ENCODE data around the gene FOXC1.

Gene FOXC1

GRCh38 chr6:1643111-1643510, 33.4 kb downstream of the FOXC1 start:
- no peak for TF ChIP-seq CTCF (IDR thresholded peaks at IDR 0.05; ENCODE audit: low read depth, low read length)
- no peak for DNase-seq (ENCODE audit: extremely low read depth, low read depth)

GRCh38 chr6:1643830-1644445, 34.2 kb downstream of the FOXC1 start:
- DNase-seq (ENCODE audit: extremely low read depth, low read depth): no peak
- TF ChIP-seq CTCF (IDR thresholded peaks at IDR 0.05; ENCODE audit: low read depth, low read length): no peak

- TF ChIP-seq CTCF (IDR thresholded peaks at IDR 0.05; ENCODE audit: low read depth, low read length): no peak
Observed at GRCh38 chr6:1644516-1645060, 34.9 kb downstream of the FOXC1 start.

GRCh38 chr6:1645466-1646185, 35.9 kb downstream of the FOXC1 start:
- DNase-seq (ENCODE audit: extremely low read depth, low read depth): no peak
- TF ChIP-seq CTCF (IDR thresholded peaks at IDR 0.05; ENCODE audit: low read depth, low read length): no peak

More at GRCh38 chr6:1644516-1645060, 34.9 kb downstream of the FOXC1 start:
- no peak for DNase-seq (ENCODE audit: extremely low read depth, low read depth)

- DNase-seq (ENCODE audit: extremely low read depth, low read depth): no peak
- TF ChIP-seq CTCF (IDR thresholded peaks at IDR 0.05; ENCODE audit: low read depth, low read length): no peak
Observed at GRCh38 chr6:1651362-1651761, 41.6 kb downstream of the FOXC1 start.

- no peak for TF ChIP-seq CTCF (IDR thresholded peaks at IDR 0.05; ENCODE audit: low read depth, low read length)
- no peak for DNase-seq (ENCODE audit: extremely low read depth, low read depth)
Observed at GRCh38 chr6:1652842-1653241, 43.1 kb downstream of the FOXC1 start.

- DNase-seq (ENCODE audit: extremely low read depth, low read depth): no peak
- no peak for TF ChIP-seq CTCF (IDR thresholded peaks at IDR 0.05; ENCODE audit: low read depth, low read length)
Observed at GRCh38 chr6:1654054-1654453, 44.3 kb downstream of the FOXC1 start.

All from AG09319 (cell line).